A204.1 (cell line): ENCODE data around the gene MICAL3.
"Not testable (repeated sequence)": the region's sequence is repeated elsewhere in the genome, so short reads cannot be mapped to it uniquely, and the experiment has no call there.

Experiments
- FAIRE-seq: peaks from 2 replicates; lab custom pipeline; 2012; peaks lifted over from hg19 to GRCh38; lab: Jason Lieb, UNC

The MICAL3 gene

DNA sequence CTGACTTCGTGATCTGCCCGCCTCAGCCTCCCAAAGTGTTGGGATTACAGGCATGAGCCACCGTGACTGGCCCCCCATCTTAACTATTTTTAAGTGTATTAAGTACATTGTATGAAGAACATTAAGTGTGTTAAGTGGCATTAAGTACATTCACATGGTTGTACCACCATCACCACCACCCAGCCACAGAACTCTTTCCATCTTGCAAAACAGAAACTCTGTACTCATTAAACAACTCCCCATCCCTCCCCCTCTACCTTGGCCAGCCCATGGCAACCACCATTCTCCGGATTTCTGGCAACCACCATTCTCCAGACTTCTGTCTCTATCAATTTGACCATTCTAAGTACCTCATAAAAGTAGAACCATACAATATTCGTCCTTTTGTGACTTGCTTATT lies 35.6 kb upstream of the MICAL3 start:
- FAIRE-seq = no peak

DNA sequence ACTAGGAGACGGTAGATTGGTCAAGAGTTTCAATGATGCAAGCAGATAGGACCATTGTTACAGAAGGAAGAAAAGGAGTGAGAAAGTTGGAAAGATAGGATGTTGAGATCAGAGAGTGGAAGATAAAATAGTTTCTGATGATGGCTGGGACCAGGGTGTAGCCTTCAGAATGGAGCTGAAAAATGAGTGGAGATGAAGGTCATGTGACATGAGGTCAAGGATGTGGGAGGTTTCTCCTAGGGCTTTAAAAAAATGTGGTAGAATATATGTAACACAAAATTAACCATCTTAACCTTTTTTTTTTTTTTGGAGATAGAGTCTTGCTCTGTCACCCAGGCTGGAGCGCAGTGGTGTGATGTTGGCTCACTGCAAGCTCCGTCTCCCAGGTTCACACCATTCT lies 35.1 kb upstream of the MICAL3 start:
- FAIRE-seq = no peak

DNA sequence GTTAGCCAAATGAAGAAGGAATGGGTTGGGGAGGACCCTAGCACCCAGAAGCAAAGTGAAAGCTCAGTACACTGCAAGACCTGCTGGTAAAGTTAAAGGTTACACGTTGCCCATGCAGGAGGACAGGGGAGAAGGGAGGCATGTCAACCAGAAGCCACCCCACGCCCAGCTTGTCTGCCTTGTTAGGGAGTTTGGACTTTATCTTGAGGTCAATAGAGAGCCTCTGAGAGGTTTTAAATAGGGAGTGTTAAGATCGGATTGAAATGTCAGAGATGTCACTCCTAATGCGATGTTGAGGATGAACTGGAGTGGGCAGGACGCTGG lies 34.7 kb upstream of the MICAL3 start:
- FAIRE-seq = no peak

DNA sequence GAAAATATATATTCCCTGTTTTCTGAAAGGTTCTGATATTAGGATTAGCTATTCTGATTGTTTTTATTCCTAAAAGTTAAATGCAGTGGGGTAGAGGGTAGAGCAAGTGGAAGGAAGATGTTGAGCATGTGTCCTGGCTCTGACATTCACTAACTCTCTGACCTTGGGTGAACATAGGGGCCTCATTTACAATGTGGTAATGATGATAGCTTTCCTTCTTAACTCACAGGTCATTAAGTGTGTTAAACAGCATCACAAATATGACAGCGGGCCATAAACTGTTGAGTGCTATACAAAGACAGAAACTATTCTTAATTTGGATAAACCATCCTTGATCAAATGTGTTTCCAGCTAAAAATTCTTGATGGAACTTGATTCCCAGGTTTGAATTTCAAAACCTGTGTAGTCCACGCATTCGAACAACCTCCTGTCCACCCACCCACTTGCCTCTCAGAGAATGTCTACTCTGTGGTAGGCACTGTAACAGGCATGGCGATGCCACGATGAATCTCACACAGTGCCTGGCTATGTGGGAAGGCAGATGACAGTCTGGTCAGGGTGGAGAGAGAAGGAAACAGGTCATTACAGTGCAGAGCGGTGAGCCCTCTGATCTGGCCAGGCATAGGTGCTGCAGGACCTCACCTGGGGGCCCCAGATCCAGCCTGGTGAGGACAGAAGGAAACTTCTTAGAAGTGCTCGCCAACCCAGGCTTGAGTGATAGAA lies 34.2 kb upstream of the MICAL3 start:
- no peak for FAIRE-seq

DNA sequence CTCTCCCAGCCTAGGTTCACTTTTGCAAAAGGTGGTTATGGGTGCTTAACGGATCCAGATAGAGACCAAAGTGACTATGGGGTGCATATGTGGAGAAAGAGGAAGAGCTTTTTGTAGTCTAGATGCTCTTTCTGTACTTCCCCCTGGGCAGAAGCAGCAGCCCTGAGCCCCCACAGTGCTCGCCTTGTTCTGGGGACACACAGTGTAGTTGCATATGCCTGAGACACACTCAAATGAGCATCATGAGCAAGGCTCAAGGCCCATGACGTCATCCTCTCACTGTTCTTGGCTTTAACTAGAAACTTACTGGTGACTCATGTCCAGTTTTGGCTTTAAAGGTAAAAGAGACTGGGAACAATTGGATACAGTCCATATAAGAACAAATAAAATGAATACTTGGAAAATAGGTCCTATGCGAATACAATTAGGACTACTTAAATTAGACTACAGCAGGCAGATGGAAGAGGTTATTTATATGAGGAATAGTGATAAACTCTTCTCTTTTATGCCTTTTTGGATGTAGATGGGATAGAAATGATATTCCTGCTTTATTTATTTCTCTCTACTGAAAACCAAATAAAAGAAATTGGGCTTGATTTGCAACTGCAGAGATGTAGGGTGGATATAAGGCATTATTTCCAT lies 33.3 kb upstream of the MICAL3 start:
- FAIRE-seq = no peak

DNA sequence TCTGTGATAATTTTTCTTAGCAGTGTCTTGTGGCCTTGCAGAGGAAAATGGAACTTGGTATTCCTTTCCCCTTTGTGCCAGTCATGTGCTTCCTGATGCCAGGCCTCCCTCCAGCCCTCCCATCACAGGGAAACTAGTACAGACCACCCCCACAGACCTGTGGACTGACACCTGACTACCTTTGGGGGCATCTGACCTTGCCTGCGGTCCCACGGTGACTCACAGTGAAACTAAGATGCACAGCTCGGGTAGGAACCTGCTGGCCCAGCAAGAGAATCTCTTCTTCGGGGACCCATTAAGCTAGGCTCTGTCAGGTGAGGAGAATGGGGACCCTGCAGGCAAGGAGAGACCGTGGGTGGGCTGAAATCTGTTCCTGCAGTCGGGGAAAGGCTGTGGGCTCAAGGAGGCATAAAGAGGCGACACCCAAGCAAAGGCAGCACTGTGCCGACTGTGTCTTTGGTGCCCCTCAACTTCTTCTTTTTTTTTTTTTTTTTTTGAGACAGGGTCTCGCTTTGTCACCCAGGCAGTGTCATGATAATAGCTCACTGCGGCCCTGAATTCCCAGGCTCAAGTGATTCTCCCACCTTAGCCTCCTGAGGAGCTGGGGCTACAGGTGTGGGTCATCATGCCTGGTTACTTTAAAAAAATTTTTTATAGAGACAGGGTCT lies 32.6 kb upstream of the MICAL3 start:
- no peak for FAIRE-seq

DNA sequence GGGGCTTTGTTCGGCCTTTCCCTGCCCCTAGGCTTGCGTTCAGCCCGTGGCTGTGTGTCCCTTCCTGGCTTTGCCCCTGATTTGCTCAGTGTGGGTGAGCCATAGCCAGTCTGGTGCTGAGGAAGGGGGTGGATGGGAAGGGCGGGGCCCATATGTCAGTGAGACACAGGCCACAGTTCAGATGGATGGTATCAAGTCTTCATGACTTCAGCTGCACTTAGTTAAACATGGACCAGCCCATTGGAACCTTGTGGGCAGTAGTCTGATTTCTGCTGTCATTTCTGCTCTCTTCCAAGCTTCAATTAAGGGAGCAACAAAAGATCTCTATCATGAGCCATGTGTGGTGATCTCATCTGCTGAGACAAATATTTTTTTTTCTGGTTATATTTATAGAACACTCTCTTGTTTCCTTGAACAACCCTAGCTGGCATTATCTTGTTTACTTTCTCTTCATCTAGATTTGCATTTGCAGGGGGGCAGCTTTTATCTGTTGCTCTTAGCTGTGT lies 31.9 kb upstream of the MICAL3 start:
- no peak for FAIRE-seq

DNA sequence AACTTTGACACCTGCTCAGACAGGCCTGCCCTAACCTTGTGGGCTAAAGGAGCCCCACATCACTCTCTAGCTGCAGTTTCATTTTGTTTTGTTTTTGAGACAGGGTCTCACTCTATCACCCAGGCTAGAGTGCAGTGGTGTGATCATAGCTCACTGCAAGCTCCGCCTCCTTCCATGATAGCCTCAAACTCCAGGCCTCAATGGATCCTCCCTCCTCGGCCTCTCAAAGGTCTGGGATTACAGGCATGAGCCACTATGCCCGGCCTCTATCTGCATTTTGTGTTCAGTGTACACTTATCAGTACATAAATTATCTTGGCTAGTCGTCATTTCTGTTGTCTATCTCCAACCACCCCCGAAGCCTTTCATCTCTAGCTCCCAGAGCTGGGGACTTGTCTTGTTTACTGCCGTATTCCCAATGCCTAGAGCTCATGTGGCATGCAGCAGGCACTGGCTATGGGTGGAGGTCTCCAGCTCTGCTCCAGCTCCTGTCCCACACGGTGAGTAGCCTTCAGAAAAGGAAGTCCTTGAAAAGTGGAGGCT lies 31.3 kb upstream of the MICAL3 start:
- FAIRE-seq = no peak

DNA sequence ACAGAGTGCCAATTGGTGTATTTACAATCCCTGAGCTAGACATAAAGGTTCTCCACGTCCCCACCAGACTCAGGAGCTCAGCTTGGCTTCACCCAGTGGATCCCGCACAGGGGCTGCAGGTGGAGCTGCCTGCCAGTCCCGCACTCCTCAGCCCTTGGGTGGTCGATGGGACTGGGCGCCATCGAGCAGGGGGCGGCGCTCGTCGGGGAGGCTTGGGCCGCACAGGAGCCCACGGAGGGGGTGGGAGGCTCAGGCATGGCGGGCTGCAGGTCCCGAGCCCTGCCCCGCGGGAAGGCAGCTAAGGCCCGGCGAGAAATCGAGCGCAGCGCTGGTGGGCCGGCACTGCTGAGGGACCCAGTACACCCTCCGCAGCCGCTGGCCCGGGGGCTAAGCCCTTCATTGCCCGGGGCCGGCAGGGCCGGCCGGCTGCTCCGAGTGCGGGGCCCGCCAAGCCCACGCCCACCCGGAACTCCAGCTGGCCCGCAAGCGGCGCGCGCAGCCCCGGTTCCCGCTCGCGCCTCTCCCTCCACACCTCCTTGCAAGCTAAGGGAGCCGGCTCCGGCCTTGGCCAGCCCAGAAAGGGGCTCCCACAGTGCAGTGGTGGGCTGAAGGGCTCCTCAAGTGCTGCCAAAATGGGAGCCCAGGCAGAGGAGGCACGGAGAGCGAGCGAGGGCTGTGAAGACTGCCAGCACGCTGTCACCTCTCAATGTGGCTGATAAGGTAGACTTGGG lies 29.0 kb upstream of the MICAL3 start:
- FAIRE-seq = not testable (repeated sequence)

DNA sequence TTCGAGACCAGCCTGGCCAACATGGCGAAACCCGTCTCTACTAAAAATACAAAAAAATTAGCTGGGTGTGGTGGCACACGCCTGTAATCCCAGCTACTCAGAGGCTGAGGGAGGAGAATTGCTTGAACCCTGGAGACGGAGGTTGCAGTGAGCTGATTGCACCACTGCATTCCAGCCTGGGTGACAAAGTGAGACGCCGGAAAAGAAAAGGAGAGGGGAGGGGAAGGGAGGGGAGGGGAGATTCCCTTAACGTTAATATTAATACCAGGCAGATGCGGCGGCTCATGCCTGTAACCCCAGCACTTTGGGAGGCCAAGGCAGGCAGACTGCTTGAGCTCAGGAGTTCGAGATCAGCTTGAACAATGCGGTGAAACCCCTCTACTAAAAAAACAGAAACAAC lies 26.8 kb upstream of the MICAL3 start:
- FAIRE-seq = not testable (repeated sequence)

DNA sequence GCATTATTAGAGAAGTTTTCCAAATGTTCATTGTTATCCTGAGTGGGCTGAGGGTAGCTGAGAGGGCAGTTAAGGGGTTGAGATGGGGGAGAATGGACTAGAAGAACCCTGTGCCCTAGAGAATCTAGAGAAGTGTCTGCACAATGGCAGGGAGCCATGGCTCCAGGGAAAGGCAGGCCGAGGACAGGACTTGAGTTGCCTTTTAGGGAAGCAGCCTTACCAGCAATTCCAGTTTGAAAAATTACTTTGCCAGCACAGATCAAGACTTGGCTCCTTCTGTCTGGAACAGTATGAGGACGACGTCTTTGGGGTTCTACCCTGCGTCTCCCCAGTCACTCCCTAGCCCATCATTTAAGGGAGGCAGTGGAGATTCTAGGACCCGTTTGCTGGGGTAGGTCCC lies 25.7 kb upstream of the MICAL3 start:
- no peak for FAIRE-seq

DNA sequence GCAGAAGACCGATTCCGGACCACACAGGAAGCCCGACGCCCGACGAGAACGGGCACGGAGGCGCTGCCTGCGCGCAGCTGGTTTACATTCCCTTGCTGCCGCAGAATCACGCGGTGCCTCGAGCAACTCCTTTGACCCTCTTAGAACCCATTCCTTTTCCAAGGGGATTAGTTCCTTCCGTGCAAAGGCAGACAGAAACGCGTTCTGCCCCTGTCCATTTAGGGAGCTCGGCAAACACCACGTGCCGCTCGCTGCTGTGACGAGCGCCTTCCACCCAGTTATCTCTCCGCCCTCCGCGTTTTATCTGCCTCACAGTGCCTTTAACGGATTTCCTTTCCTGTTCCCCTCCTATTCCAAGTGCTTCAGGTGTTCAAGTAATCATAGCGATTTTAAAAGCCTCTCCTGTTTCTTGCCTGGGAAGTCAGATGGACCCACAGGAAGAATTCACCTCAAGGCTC lies 24.1 kb upstream of the MICAL3 start:
- FAIRE-seq = no peak

DNA sequence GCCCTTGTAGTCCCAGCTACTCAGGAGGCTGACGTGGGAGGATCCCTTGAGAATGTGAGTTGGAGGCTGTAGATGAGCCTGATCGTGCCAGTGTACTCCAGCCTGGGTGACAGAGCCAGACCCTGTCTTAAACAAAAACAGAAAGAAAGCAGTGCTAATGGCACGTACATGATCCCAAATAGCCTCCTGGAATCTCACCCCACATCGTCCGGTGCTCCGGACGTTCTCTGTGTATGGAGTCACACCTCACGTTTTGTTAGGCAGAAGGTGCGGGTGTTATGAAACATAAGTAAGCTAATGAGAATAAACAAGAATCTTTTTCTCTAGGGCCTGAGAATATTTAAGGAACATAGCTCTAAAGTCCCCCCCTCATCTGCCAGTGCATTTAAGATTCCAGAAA lies 23.7 kb upstream of the MICAL3 start:
- FAIRE-seq = no peak

DNA sequence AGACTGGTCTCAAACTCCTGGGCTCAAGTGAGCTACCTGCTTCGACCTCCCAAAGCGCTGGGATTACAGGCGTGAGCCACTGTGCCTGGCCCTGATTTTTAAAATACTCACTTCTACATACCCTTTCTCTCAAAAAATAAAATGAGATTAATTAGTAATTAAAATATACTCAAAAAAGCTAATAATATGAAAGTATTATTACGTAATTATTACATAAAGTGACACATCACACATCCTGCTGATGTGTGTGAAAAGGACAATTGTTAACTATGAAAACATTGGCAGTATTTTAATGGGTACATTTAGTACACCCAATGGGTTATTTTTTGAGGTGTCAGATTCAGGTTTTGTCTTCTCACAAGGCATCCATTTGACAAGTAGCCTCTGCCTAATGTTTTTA lies 21.4 kb upstream of the MICAL3 start:
- no peak for FAIRE-seq

DNA sequence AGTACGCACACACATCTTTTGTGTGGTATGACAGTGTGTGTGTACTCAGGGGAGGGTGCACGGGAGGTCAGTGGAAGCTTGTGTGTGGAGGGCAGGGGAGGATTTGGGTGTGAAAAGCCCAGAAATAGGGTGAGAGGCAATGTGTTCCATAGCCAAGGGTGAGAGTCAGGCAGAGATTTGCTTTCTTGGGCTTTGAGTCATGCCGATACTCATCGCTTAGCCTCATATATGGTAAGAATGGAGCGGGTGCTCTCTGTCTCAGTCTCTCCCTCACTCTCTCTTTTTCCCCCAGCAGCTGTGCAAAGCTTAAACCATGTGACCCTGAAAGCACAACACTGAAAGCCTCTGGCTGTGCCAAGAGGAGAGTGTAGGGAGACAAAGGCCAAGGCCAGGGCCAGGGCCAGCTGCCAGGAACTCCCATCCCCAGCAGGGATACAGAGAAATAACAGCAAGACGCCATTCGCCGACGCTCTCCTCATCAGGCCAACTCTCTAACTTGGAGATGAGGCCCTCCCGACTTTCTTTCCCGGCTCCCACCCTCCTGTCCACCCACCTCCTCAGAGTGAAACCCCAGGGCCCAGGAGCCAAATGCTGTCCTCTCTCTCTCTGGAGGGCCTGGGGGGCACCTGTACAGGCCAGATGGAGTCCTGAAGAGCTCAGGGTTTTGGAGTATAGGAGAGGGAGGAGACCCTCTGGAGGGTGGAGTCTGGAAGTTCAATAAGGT lies 20.3 kb upstream of the MICAL3 start:
- FAIRE-seq = no peak

DNA sequence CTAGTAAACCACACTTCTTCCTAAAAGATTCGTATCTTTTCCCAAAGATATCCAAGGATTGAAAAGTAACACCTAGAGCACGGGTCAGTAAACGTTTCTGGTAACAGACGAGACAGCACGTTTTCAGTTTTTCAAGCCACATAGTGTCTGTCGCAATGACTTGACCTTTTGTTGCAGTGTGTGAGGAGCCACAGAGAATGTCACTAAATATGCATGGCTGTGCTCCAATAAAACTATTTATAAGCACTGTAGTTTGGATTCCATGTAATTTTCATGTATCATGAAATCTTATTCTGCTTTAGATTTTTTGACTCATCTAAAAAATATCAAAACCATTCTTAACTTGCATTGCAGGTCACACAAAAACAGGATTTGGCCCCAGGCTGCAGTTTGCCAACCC lies 18.3 kb upstream of the MICAL3 start:
- FAIRE-seq = no peak

DNA sequence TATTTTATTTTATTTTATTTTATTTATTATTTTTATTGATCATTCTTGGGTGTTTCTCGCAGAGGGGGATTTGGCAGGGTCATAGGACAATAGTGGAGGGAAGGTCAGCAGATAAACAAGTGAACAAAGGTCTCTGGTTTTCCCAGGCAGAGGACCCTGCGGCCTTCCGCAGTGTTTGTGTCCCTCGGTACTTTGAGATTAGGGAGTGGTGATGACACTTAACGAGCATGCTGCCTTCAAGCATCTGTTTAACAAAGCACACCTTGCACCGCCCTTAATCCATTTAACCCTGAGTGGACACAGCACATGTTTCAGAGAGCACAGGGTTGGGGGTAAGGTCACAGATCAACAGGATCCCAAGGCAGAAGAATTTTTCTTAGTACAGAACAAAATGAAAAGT lies 16.5 kb upstream of the MICAL3 start:
- FAIRE-seq = not testable (repeated sequence)

DNA sequence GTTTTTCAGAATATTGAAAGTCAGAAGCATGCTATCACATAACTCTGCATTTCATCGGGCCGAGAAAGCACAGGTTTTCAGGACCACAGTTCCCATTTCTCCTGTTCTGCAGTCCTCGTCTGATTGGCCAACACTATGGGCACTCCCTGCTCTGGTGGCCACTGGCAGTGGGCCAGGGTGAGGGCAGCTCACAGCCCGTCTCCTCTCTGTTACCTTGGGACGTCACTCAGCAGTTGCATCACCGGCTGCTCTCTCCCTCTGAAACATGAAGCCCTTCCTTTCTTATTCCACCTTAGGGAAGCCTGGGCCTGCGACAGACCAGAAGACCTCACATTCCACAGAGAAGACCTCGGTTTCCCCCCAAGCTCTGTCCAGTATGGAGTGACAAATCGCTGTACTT lies 11.4 kb upstream of the MICAL3 start:
- FAIRE-seq = no peak

DNA sequence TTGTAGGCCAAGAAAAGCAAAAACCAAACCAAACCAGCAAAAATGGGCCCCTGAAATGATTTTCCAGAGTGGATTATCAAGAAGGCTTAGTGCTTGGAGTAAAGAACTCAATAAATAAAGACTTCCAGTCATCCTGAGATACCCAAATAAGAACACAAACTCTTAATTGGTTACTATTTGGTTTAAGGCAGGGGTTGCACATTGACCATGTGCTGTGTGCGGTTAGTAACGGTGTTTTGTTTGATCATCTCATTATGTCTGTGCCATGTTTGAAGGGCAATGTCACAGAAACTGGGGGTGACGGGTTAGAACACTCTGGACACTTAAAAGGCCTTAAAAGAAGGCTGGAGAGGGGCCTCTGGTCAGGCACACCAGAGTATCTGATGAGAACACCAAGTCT lies 9.7 kb upstream of the MICAL3 start:
- FAIRE-seq = no peak

DNA sequence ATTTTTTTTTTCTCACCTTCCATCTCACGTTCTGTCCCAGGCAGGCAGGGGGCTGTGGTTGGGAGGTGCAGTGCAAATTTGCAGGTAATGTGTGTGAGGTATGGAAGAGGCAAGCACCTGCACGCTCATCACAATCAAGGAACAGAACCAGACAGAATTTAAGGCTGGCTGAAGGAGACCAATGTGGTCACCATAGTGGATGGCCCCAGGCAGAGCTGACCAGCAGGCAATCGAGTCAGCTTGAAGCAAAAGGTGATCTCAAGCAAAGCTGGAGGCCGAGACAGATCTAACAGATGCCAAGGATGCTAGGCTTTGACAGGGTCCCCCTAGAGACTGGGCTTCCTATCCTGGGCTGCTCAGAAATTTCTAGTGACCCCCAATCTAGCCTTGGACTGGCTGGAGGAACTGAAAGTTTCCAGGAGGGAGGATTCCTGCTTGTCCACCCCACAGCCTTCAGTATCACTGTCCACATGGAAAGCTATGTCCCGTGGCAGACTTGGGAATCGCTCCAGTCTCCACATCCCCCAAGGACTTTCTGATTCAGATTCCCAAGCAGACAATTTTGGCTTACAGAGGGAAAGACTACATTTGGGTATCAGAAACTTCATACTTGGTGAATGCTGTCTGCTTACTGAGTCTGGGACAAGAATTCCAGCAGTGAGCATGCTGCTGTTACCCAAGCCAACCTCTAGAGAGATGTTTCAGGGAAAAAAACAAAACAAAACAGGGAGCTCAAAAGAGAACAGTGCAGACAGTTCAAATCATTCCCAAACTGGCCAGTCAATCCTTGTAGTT lies 9.0 kb upstream of the MICAL3 start:
- FAIRE-seq = no peak

DNA sequence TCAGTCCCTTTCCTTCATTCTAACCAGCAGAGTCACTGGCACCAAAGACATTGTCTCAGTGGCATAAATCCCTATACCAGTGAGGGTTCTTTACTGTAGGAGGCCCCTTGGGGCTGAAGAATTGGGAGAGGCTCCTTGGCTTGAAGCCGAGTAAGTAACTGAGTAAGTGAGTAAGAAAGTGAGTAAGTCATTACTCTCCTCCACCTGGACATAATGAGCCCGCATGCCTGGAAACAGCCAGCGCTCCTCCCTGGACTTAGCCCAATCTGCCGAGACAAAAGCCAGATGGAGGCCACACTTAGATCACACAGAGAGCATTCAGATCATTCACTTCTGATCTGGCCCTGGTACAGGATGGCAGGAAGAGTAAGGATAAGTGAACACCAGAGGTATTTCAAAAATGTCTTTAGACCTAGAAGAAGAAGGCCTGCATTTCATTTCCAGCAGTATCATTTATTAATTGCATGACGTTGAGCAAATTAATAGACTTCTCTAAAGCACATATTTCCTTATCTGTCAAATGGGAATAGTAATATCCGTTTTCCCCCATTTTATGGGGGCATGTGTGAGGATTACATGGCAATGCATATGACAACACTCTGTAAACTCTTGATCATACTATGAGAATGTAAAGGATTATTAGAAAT lies 8.2 kb upstream of the MICAL3 start:
- FAIRE-seq = no peak
